Dendritic cell treated with granulocyte-macrophage colony-stimulating factor and Interleukin-4, amounts not matched to agents 40 ng/mL and 50 ng/mL, for 4 days (primary cell): ENCODE results near the gene AOAH.
A peak's percentile ranks its signal among the peaks of the same experiment; 100 is the strongest.

Source experiments
- H3K27ac Mint-ChIP-seq: one replicate; pipeline ENCODE4 v1.8.0; 2022; ENCODE audit warnings: mild to moderate bottlenecking, mixed read lengths
- H3K27me3 Mint-ChIP-seq: one replicate; pipeline ENCODE4 v1.8.0; 2022; ENCODE audit warnings: mild to moderate bottlenecking, mixed read lengths
- H3K36me3 Mint-ChIP-seq: one replicate; pipeline ENCODE4 v1.8.0; 2022; ENCODE audit warnings: low read depth, mixed read lengths
- H3K4me1 Mint-ChIP-seq: one replicate; pipeline ENCODE4 v1.8.0; 2022; ENCODE audit warnings: low read depth, mixed read lengths
- H3K4me3 Mint-ChIP-seq: one replicate; pipeline ENCODE4 v1.8.0; 2022; ENCODE audit warnings: mild to moderate bottlenecking, moderate library complexity, mixed read lengths
- H3K9me3 Mint-ChIP-seq: one replicate; pipeline ENCODE4 v1.8.0; 2022; ENCODE audit warnings: mixed read lengths
- intact Hi-C: fragments of 100-400 bp; cut with micrococcal nuclease; formaldehyde crosslinking; loops from one replicate; pipeline ENCODE4 v1.15.0; 2022

Gene AOAH

GRCh38 chr7:36527549-36527913 lies 196.8 kb downstream of the AOAH start:
- no peaks in the 10 kb centered on the region for H3K9me3 Mint-ChIP-seq
- intact Hi-C loops: no loop called here

GRCh38 chr7:36526863-36527548 lies 197.3 kb downstream of the AOAH start:
- Mint-ChIP-seq H3K4me1 (peaks cover 21% of the 10 kb centered on the region), H3K4me3 (no peak overlapping the region), H3K9me3 (no peaks in the 10 kb centered on the region), H3K27ac (no peak overlapping the region), H3K36me3 (peaks cover 53% of the 10 kb centered on the region), H3K27me3 (no peaks in the 10 kb centered on the region)
- intact Hi-C loops: no loop called here

More at GRCh38 chr7:36527549-36527913, 196.8 kb downstream of the AOAH start:
- H3K27me3 Mint-ChIP-seq: no peaks in the 10 kb centered on the region
- H3K4me1 Mint-ChIP-seq: peaks cover 21% of the 10 kb centered on the region
- H3K36me3 Mint-ChIP-seq: peaks cover 48% of the 10 kb centered on the region
- no peak overlapping the region for H3K27ac Mint-ChIP-seq
- H3K4me3 Mint-ChIP-seq: no peak overlapping the region

GRCh38 chr7:36523371-36524101 lies 200.8 kb downstream of the AOAH start:
- Mint-ChIP-seq H3K4me3 (no peak overlapping the region), H3K27ac (no peak overlapping the region), H3K27me3 (no peaks in the 10 kb centered on the region), H3K9me3 (no peaks in the 10 kb centered on the region), H3K36me3 (peaks cover 87% of the 10 kb centered on the region), H3K4me1 (peaks cover 24% of the 10 kb centered on the region)
- intact Hi-C loops: no loop called here

- Mint-ChIP-seq H3K36me3 (peaks cover 92% of the 10 kb centered on the region), H3K4me1 (peaks cover 20% of the 10 kb centered on the region), H3K27me3 (no peaks in the 10 kb centered on the region), H3K4me3 (no peak overlapping the region), H3K27ac (no peak overlapping the region), H3K9me3 (no peaks in the 10 kb centered on the region)
- intact Hi-C loops: no loop called here
Measured at GRCh38 chr7:36522453-36523007, 201.8 kb downstream of the AOAH start.

GRCh38 chr7:36521911-36522310 lies 202.4 kb downstream of the AOAH start:
- no peaks in the 10 kb centered on the region for H3K9me3 Mint-ChIP-seq
- intact Hi-C loops: no loop called here
- H3K4me1 Mint-ChIP-seq: peaks cover 19% of the 10 kb centered on the region
- no peak overlapping the region for H3K27ac Mint-ChIP-seq
- no peak overlapping the region for H3K4me3 Mint-ChIP-seq
- peaks cover 91% of the 10 kb centered on the region for H3K36me3 Mint-ChIP-seq
- H3K27me3 Mint-ChIP-seq: no peaks in the 10 kb centered on the region

- Mint-ChIP-seq H3K4me1 (peaks cover 25% of the 10 kb centered on the region), H3K4me3 (no peak overlapping the region), H3K9me3 (no peaks in the 10 kb centered on the region), H3K36me3 (peaks cover 88% of the 10 kb centered on the region), H3K27me3 (no peaks in the 10 kb centered on the region), H3K27ac (peak overlapping the region; percentile 23)
- intact Hi-C loops: no loop called here
Measured at GRCh38 chr7:36521133-36521532, 203.2 kb downstream of the AOAH start.

- peak overlapping the region; percentile 3 for H3K27ac Mint-ChIP-seq
- intact Hi-C loops: no loop called here
- H3K27me3 Mint-ChIP-seq: no peaks in the 10 kb centered on the region
- peaks cover 87% of the 10 kb centered on the region for H3K36me3 Mint-ChIP-seq
- no peak overlapping the region for H3K4me3 Mint-ChIP-seq
- no peaks in the 10 kb centered on the region for H3K9me3 Mint-ChIP-seq
- H3K4me1 Mint-ChIP-seq: peaks cover 30% of the 10 kb centered on the region
Measured at GRCh38 chr7:36515847-36516246, 208.4 kb downstream of the AOAH start.

- intact Hi-C loops: no loop called here
- no peaks in the 10 kb centered on the region for H3K27me3 Mint-ChIP-seq
- H3K9me3 Mint-ChIP-seq: no peaks in the 10 kb centered on the region
- peak overlapping the region; percentile 29 for H3K27ac Mint-ChIP-seq
- H3K36me3 Mint-ChIP-seq: peaks cover 74% of the 10 kb centered on the region
- H3K4me3 Mint-ChIP-seq: no peak overlapping the region
- peaks cover 30% of the 10 kb centered on the region for H3K4me1 Mint-ChIP-seq
Measured at GRCh38 chr7:36514289-36515243, 209.7 kb downstream of the AOAH start.

GRCh38 chr7:36513393-36513792 lies 210.9 kb downstream of the AOAH start:
- H3K4me1 Mint-ChIP-seq: peaks cover 23% of the 10 kb centered on the region
- no peak overlapping the region for H3K27ac Mint-ChIP-seq
- H3K4me3 Mint-ChIP-seq: no peak overlapping the region
- peaks cover 64% of the 10 kb centered on the region for H3K36me3 Mint-ChIP-seq
- intact Hi-C loops: no loop called here
- no peaks in the 10 kb centered on the region for H3K9me3 Mint-ChIP-seq
- no peaks in the 10 kb centered on the region for H3K27me3 Mint-ChIP-seq

GRCh38 chr7:36512616-36513015 lies 211.7 kb downstream of the AOAH start:
- Mint-ChIP-seq H3K27ac (no peak overlapping the region), H3K9me3 (no peaks in the 10 kb centered on the region), H3K4me3 (no peak overlapping the region), H3K36me3 (peaks cover 56% of the 10 kb centered on the region), H3K4me1 (peaks cover 18% of the 10 kb centered on the region), H3K27me3 (no peaks in the 10 kb centered on the region)
- intact Hi-C loops: no loop called here

- Mint-ChIP-seq H3K9me3 (peaks cover 14% of the 10 kb centered on the region), H3K4me1 (no peaks in the 10 kb centered on the region), H3K27me3 (peaks cover 5% of the 10 kb centered on the region), H3K36me3 (peaks cover 35% of the 10 kb centered on the region), H3K27ac (no peak overlapping the region), H3K4me3 (no peak overlapping the region)
- intact Hi-C loops: no loop called here
Measured at GRCh38 chr7:36509962-36510361, 214.3 kb downstream of the AOAH start.

GRCh38 chr7:36507475-36508440 lies 216.5 kb downstream of the AOAH start:
- Mint-ChIP-seq H3K4me3 (no peak overlapping the region), H3K27ac (no peak overlapping the region), H3K27me3 (peaks cover 7% of the 10 kb centered on the region), H3K9me3 (peaks cover 22% of the 10 kb centered on the region), H3K36me3 (peaks cover 13% of the 10 kb centered on the region), H3K4me1 (no peaks in the 10 kb centered on the region)
- intact Hi-C loops: no loop called here

- Mint-ChIP-seq H3K36me3 (peaks cover 6% of the 10 kb centered on the region), H3K9me3 (peaks cover 22% of the 10 kb centered on the region), H3K4me3 (no peak overlapping the region), H3K27ac (no peak overlapping the region), H3K4me1 (no peaks in the 10 kb centered on the region), H3K27me3 (peaks cover 9% of the 10 kb centered on the region)
- intact Hi-C loops: no loop called here
Measured at GRCh38 chr7:36506820-36507219, 217.5 kb downstream of the AOAH start.
